ENCODE measurements around the gene SDK1. TPM values are rescaled to one million over a fixed set of nuclear protein-coding genes. Genes with fewer than 3 reads are reported as not detected.

SDK1 gene
- total RNA-seq, 1 experiment from 2014 or later = 7.1 TPM

DNA sequence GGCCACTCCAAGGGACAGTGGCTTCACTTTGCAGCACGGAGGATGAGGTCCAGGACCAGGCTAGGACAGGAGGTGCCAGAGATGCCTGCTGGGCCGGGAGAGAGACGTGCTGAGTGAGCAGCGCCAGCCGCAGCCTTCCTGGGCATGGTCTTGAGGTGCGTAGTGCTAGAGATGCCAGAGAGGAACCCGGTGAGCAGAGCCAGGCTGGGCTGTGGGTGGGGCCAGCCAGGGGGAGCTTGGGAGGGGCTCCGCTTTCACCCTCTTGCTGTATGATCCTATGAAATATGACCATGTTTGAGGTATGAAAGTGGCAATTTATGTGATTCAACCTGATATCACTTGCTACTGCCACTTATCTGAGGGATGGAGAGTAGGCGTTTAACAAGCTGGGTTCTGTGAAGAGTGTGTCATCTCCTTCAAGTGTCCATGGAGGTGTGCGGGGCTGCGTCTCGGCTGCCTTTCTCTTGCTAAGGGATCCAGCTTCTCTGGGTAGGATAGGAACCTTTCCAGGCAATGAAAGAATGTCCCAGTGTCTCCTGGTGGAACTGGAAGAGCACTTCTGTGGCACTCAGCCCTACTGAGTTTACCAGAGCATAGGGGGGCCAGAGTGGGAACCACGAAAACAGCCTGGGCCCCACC is 862.6 kb downstream of the SDK1 start:
- BruUV-seq (replicated peaks) = no TSS peak
- Histone ChIP-seq H3K27me3 (replicated peaks; ENCODE audit: control insufficient read depth, insufficient read depth, low read length) (no peaks in the 10 kb centered on the region), H3K9me3 (no peaks in the 10 kb centered on the region), H3K36me3 (ENCODE audit: control insufficient read depth, insufficient read depth, low read length) (no peaks in the 10 kb centered on the region), H3K4me1 (no peaks in the 10 kb centered on the region), H3K4me3 (ENCODE audit: low read depth, low read length) (no peak overlapping the region)
- no peaks in the 10 kb centered on the region for H3K9me3 Mint-ChIP-seq (ENCODE audit: unreplicated experiment)
- no peaks in the 10 kb centered on the region for H3K4me1 Mint-ChIP-seq (ENCODE audit: low read depth, unreplicated experiment)
- no peaks in the 10 kb centered on the region for H3K27me3 Mint-ChIP-seq (ENCODE audit: insufficient read depth, unreplicated experiment)
- intact Hi-C loops (cut with micrococcal nuclease; ENCODE audit: unreplicated experiment) = no loop called here
- POLR2A ChIA-PET = no interaction called here
- CTCF ChIA-PET = interaction anchor here (0.8 kb wide), 1 partner anchor 60 kb away, joined by 4 read pairs; no protein-coding TSS in a partner anchor
- no peak for DNase-seq
- H3K27ac Mint-ChIP-seq (ENCODE audit: unreplicated experiment) = no peak overlapping the region
- H3K4me3 Mint-ChIP-seq (ENCODE audit: unreplicated experiment) = no peak overlapping the region
- TF ChIP-seq, protein P1, sequence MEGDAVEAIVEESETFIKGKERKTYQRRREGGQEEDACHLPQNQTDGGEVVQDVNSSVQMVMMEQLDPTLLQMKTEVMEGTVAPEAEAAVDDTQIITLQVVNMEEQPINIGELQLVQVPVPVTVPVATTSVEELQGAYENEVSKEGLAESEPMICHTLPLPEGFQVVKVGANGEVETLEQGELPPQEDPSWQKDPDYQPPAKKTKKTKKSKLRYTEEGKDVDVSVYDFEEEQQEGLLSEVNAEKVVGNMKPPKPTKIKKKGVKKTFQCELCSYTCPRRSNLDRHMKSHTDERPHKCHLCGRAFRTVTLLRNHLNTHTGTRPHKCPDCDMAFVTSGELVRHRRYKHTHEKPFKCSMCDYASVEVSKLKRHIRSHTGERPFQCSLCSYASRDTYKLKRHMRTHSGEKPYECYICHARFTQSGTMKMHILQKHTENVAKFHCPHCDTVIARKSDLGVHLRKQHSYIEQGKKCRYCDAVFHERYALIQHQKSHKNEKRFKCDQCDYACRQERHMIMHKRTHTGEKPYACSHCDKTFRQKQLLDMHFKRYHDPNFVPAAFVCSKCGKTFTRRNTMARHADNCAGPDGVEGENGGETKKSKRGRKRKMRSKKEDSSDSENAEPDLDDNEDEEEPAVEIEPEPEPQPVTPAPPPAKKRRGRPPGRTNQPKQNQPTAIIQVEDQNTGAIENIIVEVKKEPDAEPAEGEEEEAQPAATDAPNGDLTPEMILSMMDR (IDR thresholded peaks at IDR 0.05; ENCODE audit: insufficient read depth in 1 of 2, low read depth in 1 of 2, low read length in 1 of 2, severe bottlenecking in 1 of 2, unreplicated experiment in 1 of 2) = no peak
- H3K36me3 Mint-ChIP-seq (ENCODE audit: insufficient read depth, unreplicated experiment) = no peaks in the 10 kb centered on the region

DNA sequence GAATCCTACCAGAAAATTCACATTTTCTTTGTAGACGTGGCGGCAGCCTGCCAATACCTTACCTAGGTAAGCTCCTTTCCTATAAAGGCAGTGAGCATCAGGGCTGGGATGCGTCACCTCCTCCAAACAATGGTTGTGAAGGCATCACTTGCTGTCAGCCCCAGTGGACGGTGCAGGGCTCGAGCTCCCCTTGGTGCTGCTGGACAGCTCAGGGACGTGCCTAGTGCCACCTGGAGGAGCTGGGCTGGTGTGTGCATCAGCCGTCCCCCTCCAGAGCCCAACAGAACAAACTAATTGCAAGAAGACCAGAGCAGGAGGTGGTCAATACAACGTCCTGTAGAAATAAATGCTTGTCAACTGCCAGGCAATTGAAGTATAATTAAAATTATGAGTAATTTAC is 863.5 kb downstream of the SDK1 start:
- no peak overlapping the region for H3K27ac Mint-ChIP-seq (ENCODE audit: unreplicated experiment)
- DNase-seq = peak in 1 of 2 experiments; percentile 21
- BruUV-seq (replicated peaks) = no TSS peak
- no peaks in the 10 kb centered on the region for H3K4me1 Mint-ChIP-seq (ENCODE audit: low read depth, unreplicated experiment)
- intact Hi-C loops (cut with micrococcal nuclease; ENCODE audit: unreplicated experiment) = no loop called here
- Histone ChIP-seq H3K4me3 (ENCODE audit: low read depth, low read length) (no peak overlapping the region), H3K27me3 (replicated peaks; ENCODE audit: control insufficient read depth, insufficient read depth, low read length) (no peaks in the 10 kb centered on the region), H3K9me3 (no peaks in the 10 kb centered on the region), H3K36me3 (ENCODE audit: control insufficient read depth, insufficient read depth, low read length) (no peaks in the 10 kb centered on the region), H3K4me1 (no peaks in the 10 kb centered on the region)
- H3K4me3 Mint-ChIP-seq (ENCODE audit: unreplicated experiment) = no peak overlapping the region
- ChIA-PET CTCF (interaction anchor here (0.5 to 0.8 kb wide), 3 partner anchors 61 to 467 kb away, joined by 3 to 4 read pairs (median 3); no protein-coding TSS in a partner anchor), POLR2A (no interaction called here)
- no peaks in the 10 kb centered on the region for H3K9me3 Mint-ChIP-seq (ENCODE audit: unreplicated experiment)
- H3K36me3 Mint-ChIP-seq (ENCODE audit: insufficient read depth, unreplicated experiment) = no peaks in the 10 kb centered on the region
- TF ChIP-seq, protein P1 (IDR thresholded peaks at IDR 0.05; ENCODE audit: insufficient read depth in 1 of 2, low read depth in 1 of 2, low read length in 1 of 2, severe bottlenecking in 1 of 2, unreplicated experiment in 1 of 2) = peak in 1 of 2 experiments; percentile 24
- no peaks in the 10 kb centered on the region for H3K27me3 Mint-ChIP-seq (ENCODE audit: insufficient read depth, unreplicated experiment)

DNA sequence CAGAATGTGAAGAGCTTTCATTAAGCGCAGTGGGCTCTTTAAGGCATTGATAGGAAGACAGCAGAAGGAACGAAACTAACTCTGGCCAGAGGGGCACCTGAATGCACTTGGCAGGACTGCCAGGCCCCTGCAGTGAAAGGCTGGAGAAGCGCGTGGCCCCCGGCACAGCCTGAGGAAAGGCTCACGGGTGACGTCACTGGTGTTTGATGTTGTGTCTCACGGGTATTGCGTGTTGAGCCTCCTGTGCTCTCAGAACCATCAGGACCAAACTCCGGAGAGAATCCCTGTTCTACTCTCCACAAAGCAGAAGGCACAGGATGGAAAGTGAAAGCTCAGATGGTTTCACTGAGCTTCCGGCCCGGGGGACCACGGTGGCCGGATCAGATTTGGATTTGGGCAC is 865.3 kb downstream of the SDK1 start:
- no TSS peak for BruUV-seq (replicated peaks)
- TF ChIP-seq, protein P1 (IDR thresholded peaks at IDR 0.05; ENCODE audit: insufficient read depth in 1 of 2, low read depth in 1 of 2, low read length in 1 of 2, severe bottlenecking in 1 of 2, unreplicated experiment in 1 of 2) = no peak
- no peaks in the 10 kb centered on the region for H3K4me1 ChIP-seq
- DNase-seq = no peak
- H3K4me1 Mint-ChIP-seq (ENCODE audit: low read depth, unreplicated experiment) = no peaks in the 10 kb centered on the region
- CTCF ChIA-PET = no interaction called here
- no peaks in the 10 kb centered on the region for H3K27me3 ChIP-seq (replicated peaks; ENCODE audit: control insufficient read depth, insufficient read depth, low read length)
- POLR2A ChIA-PET = no interaction called here
- H3K27me3 Mint-ChIP-seq (ENCODE audit: insufficient read depth, unreplicated experiment) = no peaks in the 10 kb centered on the region
- no peaks in the 10 kb centered on the region for H3K36me3 ChIP-seq (ENCODE audit: control insufficient read depth, insufficient read depth, low read length)
- no peaks in the 10 kb centered on the region for H3K9me3 ChIP-seq
- no peaks in the 10 kb centered on the region for H3K9me3 Mint-ChIP-seq (ENCODE audit: unreplicated experiment)
- H3K4me3 Mint-ChIP-seq (ENCODE audit: unreplicated experiment) = no peak overlapping the region
- no peaks in the 10 kb centered on the region for H3K36me3 Mint-ChIP-seq (ENCODE audit: insufficient read depth, unreplicated experiment)
- no peak overlapping the region for H3K4me3 ChIP-seq (ENCODE audit: low read depth, low read length)
- no peak overlapping the region for H3K27ac Mint-ChIP-seq (ENCODE audit: unreplicated experiment)
- intact Hi-C loops (cut with micrococcal nuclease; ENCODE audit: unreplicated experiment) = no loop called here

Measured in Caco-2 (cell line).